ENCODE measurements around the gene STAG3. TPM values are rescaled to one million over a fixed set of nuclear protein-coding genes. Genes with fewer than 3 reads are reported as not detected.

STAG3 gene
- total RNA-seq, 2 experiments from 2014 or later: 16.5 to 20.6 TPM

- Mint-ChIP-seq H3K4me1 (ENCODE audit: low read depth) (peaks cover 63% of the 10 kb centered on the region), H3K27ac (peak overlapping the region; percentile 81), H3K36me3 (ENCODE audit: low read depth) (peaks cover 56% of the 10 kb centered on the region), H3K27me3 (ENCODE audit: low read depth) (no peaks in the 10 kb centered on the region), H3K9me3 (ENCODE audit: insufficient read depth) (no peaks in the 10 kb centered on the region), H3K4me3 (no peak overlapping the region)
- ATAC-seq: no peak
- DNase-seq: no peak
- POLR2A ChIA-PET: interaction anchor here (0.6 to 1.7 kb wide), 5 partner anchors 12 to 179 kb away, joined by 3 to 4 read pairs (median 3); partner anchors contain the start of genes GPC2 and STAG3
- CTCF ChIA-PET: interaction anchor here (1.0 to 4.6 kb wide), 7 partner anchors 7 to 63 kb away, joined by 3 to 27 read pairs (median 9); partner anchors contain the start of genes GAL3ST4 and LAMTOR4
Measured at GRCh38 chr7:100155553-100156317, 22.0 kb upstream of the STAG3 start.

- Mint-ChIP-seq H3K4me1 (ENCODE audit: low read depth) (peaks cover 63% of the 10 kb centered on the region), H3K4me3 (peak overlapping the region; percentile 79), H3K9me3 (ENCODE audit: insufficient read depth) (no peaks in the 10 kb centered on the region), H3K27me3 (ENCODE audit: low read depth) (no peaks in the 10 kb centered on the region), H3K27ac (peak overlapping the region; percentile 81), H3K36me3 (ENCODE audit: low read depth) (peaks cover 54% of the 10 kb centered on the region)
- peak; percentile 7 for ATAC-seq
- ChIA-PET POLR2A (interaction anchor here (0.5 to 1.8 kb wide), 5 partner anchors 8 to 272 kb away, joined by 3 to 10 read pairs (median 4); partner anchors contain the start of genes LAMTOR4 and ZCWPW1), CTCF (interaction anchor here (0.7 to 4.6 kb wide), 10 partner anchors 8 to 62 kb away, joined by 3 to 27 read pairs (median 5); partner anchors contain the start of genes GAL3ST4, GPC2, LAMTOR4 and STAG3)
- no peak for DNase-seq
Measured at GRCh38 chr7:100156331-100157068, 21.2 kb upstream of the STAG3 start.

GRCh38 chr7:100157069-100157333 lies 20.7 kb upstream of the STAG3 start:
- ChIA-PET POLR2A (interaction anchor here (0.5 to 1.8 kb wide), 4 partner anchors 8 to 272 kb away, joined by 3 to 10 read pairs (median 4); partner anchors contain the start of genes LAMTOR4 and ZCWPW1), CTCF (interaction anchor here (0.7 to 4.6 kb wide), 10 partner anchors 8 to 188 kb away, joined by 3 to 27 read pairs (median 5); partner anchors contain the start of genes GAL3ST4, GPC2, LAMTOR4 and STAG3)
- H3K4me3 Mint-ChIP-seq: peak overlapping the region; percentile 79
- no peaks in the 10 kb centered on the region for H3K27me3 Mint-ChIP-seq (ENCODE audit: low read depth)
- H3K9me3 Mint-ChIP-seq (ENCODE audit: insufficient read depth): no peaks in the 10 kb centered on the region
- no peak for ATAC-seq
- peaks cover 63% of the 10 kb centered on the region for H3K4me1 Mint-ChIP-seq (ENCODE audit: low read depth)
- peaks cover 49% of the 10 kb centered on the region for H3K36me3 Mint-ChIP-seq (ENCODE audit: low read depth)
- no peak for DNase-seq
- H3K27ac Mint-ChIP-seq: peak overlapping the region; percentile 81

- peak; percentile 35 for DNase-seq
- Mint-ChIP-seq H3K27ac (peak overlapping the region; percentile 79), H3K27me3 (ENCODE audit: low read depth) (no peaks in the 10 kb centered on the region), H3K4me1 (ENCODE audit: low read depth) (peaks cover 61% of the 10 kb centered on the region), H3K36me3 (ENCODE audit: low read depth) (peaks cover 43% of the 10 kb centered on the region), H3K4me3 (peak overlapping the region; percentile 79), H3K9me3 (ENCODE audit: insufficient read depth) (no peaks in the 10 kb centered on the region)
- CTCF ChIA-PET: interaction anchor here (0.7 to 4.6 kb wide), 9 partner anchors 9 to 187 kb away, joined by 3 to 27 read pairs (median 5); partner anchors contain the start of genes GAL3ST4, GPC2, LAMTOR4 and STAG3
- ATAC-seq: peak; percentile 10
- POLR2A ChIA-PET: interaction anchor here (0.8 to 1.8 kb wide), 3 partner anchors 9 to 271 kb away, joined by 3 to 10 read pairs (median 4); partner anchors contain the start of genes LAMTOR4 and ZCWPW1
Measured at GRCh38 chr7:100157334-100158228, 20.1 kb upstream of the STAG3 start.

DNA sequence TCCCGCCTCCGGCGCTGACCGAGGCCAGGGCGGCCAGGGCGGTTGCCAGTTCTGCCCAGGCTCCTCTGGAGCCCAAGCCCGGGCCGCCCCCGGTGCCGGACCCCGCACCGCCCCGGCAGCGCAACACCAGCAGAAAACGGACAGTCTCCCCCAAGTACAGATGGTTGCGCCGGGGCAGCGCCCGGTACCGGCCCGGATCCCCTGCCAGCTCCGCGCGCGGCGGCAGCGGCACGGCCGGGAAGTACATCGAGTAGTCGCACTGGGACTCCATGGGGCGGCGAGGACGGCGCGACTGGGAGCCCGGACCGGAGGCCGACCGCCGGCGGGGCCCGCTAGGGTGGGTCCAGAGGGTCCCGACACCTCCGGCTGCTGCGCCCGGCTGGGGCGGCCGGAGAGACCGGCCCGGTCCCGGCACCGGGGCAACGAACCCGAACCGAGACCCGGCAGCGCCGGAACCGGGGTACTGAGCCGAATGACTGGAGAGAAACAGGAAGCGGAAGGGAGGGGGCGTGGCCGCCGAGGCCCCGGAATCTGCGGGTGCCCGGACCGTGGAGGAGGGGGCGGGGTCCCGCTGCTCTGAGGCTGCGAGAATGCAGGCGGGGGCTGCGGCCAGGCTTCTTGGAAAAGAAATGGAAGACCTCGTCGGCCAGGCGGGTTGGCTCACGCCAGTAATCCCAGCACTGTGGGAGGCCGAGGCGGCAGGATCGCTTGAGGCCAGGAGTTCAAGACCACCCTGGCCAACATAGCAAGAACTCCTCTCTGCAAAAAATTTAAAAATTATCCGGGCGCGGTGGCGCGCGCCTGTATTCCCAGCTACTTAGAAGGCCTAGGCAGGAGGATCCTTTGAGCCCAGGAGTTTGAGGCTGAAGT lies 19.3 kb upstream of the STAG3 start, which contains the start of gene TRAPPC14:
Gene TRAPPC14 (minus strand): TSS at position 495 of the 870 bp plus-strand sequence. CDS start 224 bp downstream, at position 271.
- H3K27ac Mint-ChIP-seq: peak within 1 kb of the TSS; percentile 83
- ChIA-PET CTCF (interaction anchor here (1.2 to 4.6 kb wide), 8 partner anchors 8 to 59 kb away, joined by 3 to 27 read pairs (median 6); partner anchors contain the start of genes GAL3ST4 and LAMTOR4), POLR2A (interaction anchor here (0.6 to 1.9 kb wide), 3 partner anchors 9 to 50 kb away, joined by 4 to 12 read pairs (median 10); partner anchors contain the start of gene LAMTOR4)
- H3K36me3 Mint-ChIP-seq (ENCODE audit: low read depth): peaks cover 36% of the 10 kb centered on the region
- peaks cover 62% of the 10 kb centered on the region for H3K4me1 Mint-ChIP-seq (ENCODE audit: low read depth)
- no peaks in the 10 kb centered on the region for H3K27me3 Mint-ChIP-seq (ENCODE audit: low read depth)
- H3K9me3 Mint-ChIP-seq (ENCODE audit: insufficient read depth): no peaks in the 10 kb centered on the region
- peak; percentile 94 for DNase-seq
- H3K4me3 Mint-ChIP-seq: peak within 1 kb of the TSS; percentile 80
- ATAC-seq: peak; percentile 87

DNA sequence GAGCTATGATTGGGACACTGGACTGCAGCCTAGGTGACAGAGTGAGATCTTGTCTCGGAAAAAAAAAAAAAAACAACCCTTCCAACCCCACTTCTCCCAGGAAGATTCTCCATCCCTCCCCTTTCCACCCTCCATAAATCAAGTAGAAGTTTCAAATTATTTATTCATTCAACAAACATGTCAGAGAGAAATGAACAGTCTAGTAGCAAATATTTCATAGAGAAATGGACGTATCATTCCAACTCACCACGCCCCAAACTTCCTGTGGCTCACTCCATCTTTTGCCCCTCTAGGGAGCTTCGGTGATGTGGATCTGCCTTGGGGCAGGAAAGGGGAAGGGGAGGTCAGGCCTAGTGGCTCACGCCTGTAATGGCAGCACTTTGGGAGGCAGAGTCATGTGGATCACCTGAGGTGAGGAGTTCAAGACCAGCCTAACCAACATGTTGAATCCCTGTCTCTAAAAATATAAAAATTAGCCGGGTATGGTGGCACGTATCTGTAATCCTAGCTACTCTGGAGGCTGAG lies 18.6 kb upstream of the STAG3 start:
- CTCF ChIA-PET: interaction anchor here (1.2 to 4.6 kb wide), 4 partner anchors 8 to 58 kb away, joined by 3 to 27 read pairs (median 6); partner anchors contain the start of gene GAL3ST4
- Mint-ChIP-seq H3K27ac (peak overlapping the region; percentile 83), H3K36me3 (ENCODE audit: low read depth) (peaks cover 30% of the 10 kb centered on the region), H3K4me1 (ENCODE audit: low read depth) (peaks cover 62% of the 10 kb centered on the region), H3K9me3 (ENCODE audit: insufficient read depth) (no peaks in the 10 kb centered on the region), H3K4me3 (peak overlapping the region; percentile 80), H3K27me3 (ENCODE audit: low read depth) (no peaks in the 10 kb centered on the region)
- POLR2A ChIA-PET: interaction anchor here (0.6 to 1.9 kb wide), 2 partner anchors 10 to 49 kb away, joined by 4 to 12 read pairs; partner anchors contain the start of gene LAMTOR4
- ATAC-seq: no peak
- no peak for DNase-seq

- H3K4me1 Mint-ChIP-seq (ENCODE audit: low read depth): peaks cover 63% of the 10 kb centered on the region
- H3K9me3 Mint-ChIP-seq (ENCODE audit: insufficient read depth): no peaks in the 10 kb centered on the region
- H3K4me3 Mint-ChIP-seq: peak overlapping the region; percentile 80
- DNase-seq (no peak), ATAC-seq (no peak)
- CTCF ChIA-PET: interaction anchor here (0.8 to 1.9 kb wide), 3 partner anchors 8 to 57 kb away, joined by 3 to 9 read pairs (median 4); partner anchors contain the start of gene GAL3ST4
- H3K27me3 Mint-ChIP-seq (ENCODE audit: low read depth): no peaks in the 10 kb centered on the region
- H3K36me3 Mint-ChIP-seq (ENCODE audit: low read depth): peaks cover 26% of the 10 kb centered on the region
- H3K27ac Mint-ChIP-seq: no peak overlapping the region
- POLR2A ChIA-PET: interaction anchor here (1.9 kb wide), 1 partner anchor 11 kb away, joined by 12 read pairs; the partner anchor contains the start of gene LAMTOR4
Measured at GRCh38 chr7:100160067-100160466, 17.7 kb upstream of the STAG3 start.

- ChIA-PET POLR2A (interaction anchor here (1.0 kb wide), 1 partner anchor 32 kb away, joined by 4 read pairs; no protein-coding TSS in a partner anchor), CTCF (interaction anchor here (0.7 to 1.0 kb wide), 2 partner anchors 30 to 54 kb away, joined by 3 read pairs; no protein-coding TSS in a partner anchor)
- ATAC-seq (peak; percentile 27), DNase-seq (no peak)
- Mint-ChIP-seq H3K27ac (peak overlapping the region; percentile 87), H3K9me3 (ENCODE audit: insufficient read depth) (no peaks in the 10 kb centered on the region), H3K4me1 (ENCODE audit: low read depth) (peaks cover 65% of the 10 kb centered on the region), H3K27me3 (ENCODE audit: low read depth) (no peaks in the 10 kb centered on the region), H3K36me3 (ENCODE audit: low read depth) (no peaks in the 10 kb centered on the region), H3K4me3 (peak overlapping the region; percentile 35)
Measured at GRCh38 chr7:100163006-100163531, 14.6 kb upstream of the STAG3 start.

- H3K4me1 Mint-ChIP-seq (ENCODE audit: low read depth): peaks cover 70% of the 10 kb centered on the region
- no peaks in the 10 kb centered on the region for H3K9me3 Mint-ChIP-seq (ENCODE audit: insufficient read depth)
- peaks cover 4% of the 10 kb centered on the region for H3K27me3 Mint-ChIP-seq (ENCODE audit: low read depth)
- POLR2A ChIA-PET: no interaction called here
- ATAC-seq: no peak
- peak overlapping the region; percentile 87 for H3K27ac Mint-ChIP-seq
- H3K36me3 Mint-ChIP-seq (ENCODE audit: low read depth): no peaks in the 10 kb centered on the region
- no peak for DNase-seq
- CTCF ChIA-PET: interaction anchor here (0.7 to 1.3 kb wide), 3 partner anchors 8 to 53 kb away, joined by 3 read pairs; no protein-coding TSS in a partner anchor
- H3K4me3 Mint-ChIP-seq: peak overlapping the region; percentile 13
Measured at GRCh38 chr7:100163871-100164270, 13.8 kb upstream of the STAG3 start.
